Vagina (tissue), 2 donors: Measurements from ENCODE around the gene TPRKB.

Experiments used
- POLR2AphosphoS5 ChIP-seq, 2 donors: sonication (generic); formaldehyde crosslinking; IDR thresholded peaks; one replicate each; pipeline ENCODE4 v1.9.0; 2017; ENCODE audit warnings: antibody characterized with exemption in 2 of 2, mild to moderate bottlenecking in 2 of 2, low read depth in 1 of 2; ENCODE audit not compliant: insufficient read depth in 1 of 2
- TF ChIP-seq, protein P1 (sequence below), 3 experiments: fragments of 450-650 bp in 2 of 3; fragments of 200-600 bp in 1 of 3; sonication (generic) in 1 of 3; IDR thresholded peaks; one replicate each; pipeline ENCODE4 v1.5.1; 2017 to 2019; ENCODE audit warnings: antibody characterized with exemption in 3 of 3, mild to moderate bottlenecking in 2 of 3, moderate library complexity in 2 of 3

DNA sequence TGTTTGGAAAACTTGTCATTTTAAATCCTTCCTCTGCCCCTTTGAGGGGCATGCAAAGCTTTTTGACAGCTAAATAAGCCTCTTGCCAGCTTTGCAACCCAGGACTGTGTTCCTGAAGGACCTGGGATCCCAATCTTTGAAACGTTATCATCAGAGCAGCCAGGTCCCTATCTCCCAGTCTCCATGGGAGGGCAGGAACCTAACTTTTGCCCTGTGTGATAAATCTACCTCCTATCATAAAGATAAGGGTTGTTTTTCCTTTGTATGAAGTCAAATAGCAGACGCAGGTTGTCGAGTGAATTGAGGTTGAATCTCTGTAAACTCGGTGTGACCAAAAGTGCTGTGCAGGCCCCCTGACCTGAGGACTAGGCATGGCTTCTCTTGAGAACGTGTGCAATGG is 30.1 kb downstream of the TPRKB start:
- TF ChIP-seq, protein P1, sequence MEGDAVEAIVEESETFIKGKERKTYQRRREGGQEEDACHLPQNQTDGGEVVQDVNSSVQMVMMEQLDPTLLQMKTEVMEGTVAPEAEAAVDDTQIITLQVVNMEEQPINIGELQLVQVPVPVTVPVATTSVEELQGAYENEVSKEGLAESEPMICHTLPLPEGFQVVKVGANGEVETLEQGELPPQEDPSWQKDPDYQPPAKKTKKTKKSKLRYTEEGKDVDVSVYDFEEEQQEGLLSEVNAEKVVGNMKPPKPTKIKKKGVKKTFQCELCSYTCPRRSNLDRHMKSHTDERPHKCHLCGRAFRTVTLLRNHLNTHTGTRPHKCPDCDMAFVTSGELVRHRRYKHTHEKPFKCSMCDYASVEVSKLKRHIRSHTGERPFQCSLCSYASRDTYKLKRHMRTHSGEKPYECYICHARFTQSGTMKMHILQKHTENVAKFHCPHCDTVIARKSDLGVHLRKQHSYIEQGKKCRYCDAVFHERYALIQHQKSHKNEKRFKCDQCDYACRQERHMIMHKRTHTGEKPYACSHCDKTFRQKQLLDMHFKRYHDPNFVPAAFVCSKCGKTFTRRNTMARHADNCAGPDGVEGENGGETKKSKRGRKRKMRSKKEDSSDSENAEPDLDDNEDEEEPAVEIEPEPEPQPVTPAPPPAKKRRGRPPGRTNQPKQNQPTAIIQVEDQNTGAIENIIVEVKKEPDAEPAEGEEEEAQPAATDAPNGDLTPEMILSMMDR (IDR thresholded peaks at IDR 0.05) = no peak
- no peak for TF ChIP-seq POLR2AphosphoS5 (IDR thresholded peaks at IDR 0.05; ENCODE audit: insufficient read depth in 1 of 2, low read depth in 1 of 2)
